GM19351 (cell line): ENCODE data around the gene PMEPA1.

ENCODE experiments used
- ATAC-seq: cut with Tn5 transposase; IDR thresholded peaks from one replicate; pipeline ENCODE4 v1.9.1; 2021; ENCODE audit warnings: mild to moderate bottlenecking, moderate library complexity; ENCODE audit not compliant: unreplicated experiment

Gene PMEPA1

DNA sequence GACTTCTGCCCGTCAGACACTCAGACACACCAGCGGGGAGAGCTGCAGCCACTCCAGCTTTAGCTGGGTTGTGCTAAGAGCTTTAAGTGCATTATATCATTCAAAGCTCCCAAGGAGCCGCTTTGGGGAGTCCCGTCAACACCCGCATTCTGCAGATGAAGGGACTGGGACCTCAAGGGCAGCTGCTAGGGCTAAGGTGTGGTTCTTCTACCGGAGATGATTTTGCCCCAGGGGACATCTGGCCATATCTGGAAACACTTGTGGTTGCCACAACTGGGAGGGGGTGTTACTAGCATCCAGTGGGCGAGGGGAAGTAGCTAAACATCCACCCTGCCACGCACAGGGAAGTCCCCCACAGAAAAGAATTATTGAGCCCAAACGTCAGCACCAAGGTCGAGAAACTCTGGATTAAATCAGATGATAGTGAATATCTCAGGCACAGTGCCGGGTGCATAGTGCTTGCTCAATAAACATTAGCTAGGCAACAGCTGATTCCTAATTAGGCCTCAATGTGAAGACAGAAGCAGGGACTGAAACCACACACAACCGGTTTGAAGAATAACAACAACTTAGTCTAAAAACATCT, 29.6 kb downstream of the PMEPA1 start:
- ATAC-seq, result peak; percentile 65

DNA sequence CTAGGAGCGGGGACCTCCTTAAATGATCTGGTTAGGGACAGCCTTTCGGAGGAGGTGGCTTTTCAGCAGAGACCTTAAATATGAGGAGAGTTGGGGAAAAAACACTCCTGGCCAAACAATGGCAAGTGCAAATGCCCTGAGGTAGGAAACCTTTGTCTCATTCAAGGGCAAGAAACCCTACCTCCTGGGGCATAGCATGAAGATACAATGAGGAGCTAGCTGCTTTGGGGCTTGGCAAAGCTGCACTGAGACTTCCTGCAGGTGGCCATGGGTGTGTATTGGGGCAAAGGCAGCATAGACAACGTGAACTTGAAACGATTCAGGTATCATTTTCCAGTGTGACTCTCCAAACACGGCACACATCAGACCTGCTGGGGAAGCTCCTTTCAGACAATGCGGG, 30.7 kb downstream of the PMEPA1 start:
- ATAC-seq, result no peak

DNA sequence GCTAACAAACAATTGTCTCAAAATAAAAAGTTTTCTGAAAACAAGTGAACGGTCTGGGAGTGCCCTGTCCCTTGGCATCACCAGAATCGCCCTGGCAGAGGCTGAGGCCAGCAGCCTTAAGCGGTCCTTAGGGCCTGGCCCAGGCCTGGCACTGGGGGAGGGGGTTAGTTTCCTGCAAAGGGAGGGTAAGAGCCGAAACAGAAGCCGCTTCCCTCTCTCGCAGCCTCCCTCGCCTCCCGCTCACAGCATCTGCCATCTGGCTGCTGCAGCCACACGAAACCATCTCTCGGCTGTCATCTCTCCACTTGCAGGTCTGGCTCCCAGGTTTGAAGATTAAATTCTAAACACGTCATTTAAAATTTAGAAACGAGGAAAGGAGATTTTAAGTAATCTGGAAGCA, 31.5 kb downstream of the PMEPA1 start:
- no peak for ATAC-seq

DNA sequence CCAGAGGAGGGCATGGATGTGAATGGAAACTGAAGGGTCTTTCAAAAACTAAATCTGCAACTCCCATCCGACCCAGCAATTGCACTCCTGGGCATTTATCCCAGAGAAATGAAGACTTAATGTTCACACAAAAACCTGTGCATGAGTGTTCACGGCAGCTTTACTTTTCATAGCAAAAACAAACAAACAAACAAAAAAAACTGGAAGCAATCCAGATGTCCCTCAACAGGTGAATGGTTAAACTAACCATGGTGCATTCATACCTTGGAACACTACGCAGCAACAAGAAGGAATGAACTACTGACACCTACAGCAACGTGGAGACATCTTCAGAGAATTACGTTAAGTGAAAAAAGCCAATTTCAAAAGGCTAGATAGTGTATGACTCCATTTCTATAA, 32.2 kb downstream of the PMEPA1 start:
- ATAC-seq, result no peak

DNA sequence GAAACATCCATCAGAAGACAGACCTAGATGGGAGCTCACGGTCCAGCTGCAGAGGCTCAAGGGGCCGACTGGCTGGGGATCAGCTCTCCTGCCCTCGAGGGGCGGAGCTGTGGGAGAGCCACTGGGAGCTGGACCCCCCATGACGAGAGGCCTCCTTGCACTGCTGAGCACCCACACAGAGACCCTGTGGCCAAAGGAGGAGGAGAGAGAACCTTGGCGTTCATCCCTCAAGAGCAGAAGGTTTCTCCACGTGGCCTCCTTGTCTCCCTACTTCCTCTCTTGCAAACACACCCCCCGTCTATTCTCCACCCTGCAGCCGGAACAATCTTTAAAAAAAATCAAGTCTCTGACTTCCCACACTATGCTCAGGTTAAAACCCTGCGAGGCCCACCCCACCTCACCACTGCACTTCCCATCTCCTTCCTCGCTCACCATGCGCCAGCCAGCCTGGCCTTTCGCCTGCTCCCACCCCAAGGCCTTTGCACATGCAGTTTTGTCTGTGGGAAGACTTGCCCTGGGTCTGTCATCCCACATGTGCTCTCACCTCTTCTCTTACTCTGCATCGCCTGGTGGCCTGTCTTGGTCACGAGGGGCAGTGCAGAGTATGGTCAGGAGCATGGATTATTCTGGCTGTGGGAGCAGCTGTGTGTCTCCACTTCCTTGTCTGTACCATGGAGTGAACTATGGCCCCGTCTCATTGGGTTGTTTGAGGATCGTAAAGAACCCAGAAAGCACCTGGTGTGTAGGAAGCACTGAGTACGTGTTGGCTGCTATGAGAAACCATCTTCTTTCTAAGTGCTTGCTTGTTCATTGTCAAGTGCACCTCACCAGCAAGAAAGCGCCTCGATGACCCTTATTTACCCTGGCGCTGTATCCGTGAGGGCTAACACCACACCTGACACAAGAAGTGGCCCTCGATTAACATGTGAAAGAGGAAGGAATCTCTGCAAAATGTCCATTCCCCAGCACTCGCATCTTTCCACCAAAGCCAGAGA, 32.9 kb downstream of the PMEPA1 start:
- no peak for ATAC-seq

DNA sequence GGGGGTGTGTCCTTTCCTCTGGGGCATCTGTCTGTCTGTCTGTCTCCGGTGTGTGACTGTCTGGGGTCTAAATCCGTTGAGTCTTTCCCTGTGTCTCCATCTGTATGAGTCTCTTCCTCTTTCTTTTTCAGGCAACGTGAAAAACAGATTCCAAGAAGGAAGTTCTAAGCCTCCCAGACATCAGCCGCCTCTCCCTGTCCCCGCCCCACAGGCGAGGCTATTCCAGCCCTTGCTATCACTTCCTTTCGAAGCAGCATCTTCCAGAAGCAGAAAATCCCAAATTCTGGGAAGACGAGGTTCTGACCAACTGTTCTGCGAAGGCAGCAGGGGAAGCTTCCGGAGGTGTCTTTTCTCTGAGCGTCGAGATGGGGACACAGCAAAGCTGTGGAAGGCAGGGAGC, 34.0 kb downstream of the PMEPA1 start:
- ATAC-seq, result no peak

DNA sequence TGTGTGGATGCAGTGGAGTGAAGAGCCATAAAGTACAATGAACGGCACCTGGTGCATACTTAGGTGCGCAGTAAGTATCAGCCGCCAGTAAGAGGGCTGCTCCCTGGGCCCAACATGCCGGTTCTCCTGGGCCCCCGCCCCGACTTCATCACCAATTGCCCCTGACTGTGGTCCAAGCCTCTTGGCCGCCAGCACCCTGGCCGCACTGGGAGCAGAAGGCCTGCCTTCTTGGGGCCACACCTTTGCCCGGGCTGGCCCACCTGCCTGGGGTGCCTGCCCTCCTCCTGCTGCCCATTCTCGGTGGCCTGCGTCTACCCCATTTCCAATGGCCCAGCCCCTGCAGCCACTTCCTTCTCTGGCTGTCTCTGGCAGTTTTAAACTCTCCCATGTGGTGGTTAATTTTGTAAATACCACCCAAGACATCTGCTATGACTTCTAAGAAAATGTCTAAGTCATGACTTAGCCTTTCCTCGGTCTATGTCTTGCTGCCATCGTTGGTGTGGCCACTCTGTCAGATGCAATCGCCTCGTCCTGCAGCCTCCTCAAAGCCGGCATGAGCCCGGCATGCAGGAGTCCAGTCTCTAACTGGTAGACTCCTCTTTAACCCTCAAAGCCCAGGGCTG, 36.8 kb downstream of the PMEPA1 start:
- ATAC-seq, result no peak

DNA sequence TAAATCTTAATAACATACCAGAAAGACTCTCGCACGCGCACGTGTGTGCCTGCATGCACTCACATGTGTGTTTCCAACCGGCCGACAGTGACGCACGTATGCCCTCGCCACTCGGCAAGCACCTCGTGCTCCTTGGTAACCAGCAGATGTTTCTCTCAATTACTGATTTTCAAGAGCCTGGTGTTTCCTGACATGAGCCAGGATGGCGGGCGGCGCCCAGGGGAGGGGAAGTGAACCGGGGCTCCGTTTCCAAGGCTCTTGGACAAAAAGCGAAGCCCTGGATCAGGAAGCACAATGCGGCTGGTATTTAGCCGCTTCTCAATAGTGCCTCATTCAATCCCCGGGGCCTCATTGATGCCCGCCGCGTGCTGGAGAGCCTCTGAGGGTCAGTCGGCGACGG, 37.7 kb downstream of the PMEPA1 start:
- no peak for ATAC-seq

DNA sequence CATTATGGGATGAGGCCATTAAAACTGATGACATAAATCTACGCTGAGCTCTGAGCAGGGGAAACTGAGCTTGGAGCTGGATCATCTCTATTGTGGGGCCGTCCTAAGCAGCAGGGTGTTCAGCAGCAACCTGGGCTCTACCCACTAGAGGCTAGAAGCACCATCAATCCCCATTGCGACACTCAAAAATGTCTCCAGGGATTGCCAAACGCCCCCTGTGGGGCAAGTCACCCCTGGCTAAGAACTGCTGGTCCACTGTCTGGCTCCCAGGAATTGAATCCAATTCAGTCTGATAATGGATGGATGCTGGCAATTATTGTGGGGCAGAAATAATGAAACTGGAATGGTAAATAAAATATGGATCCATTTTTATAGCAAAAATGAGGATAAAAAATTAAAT, 38.2 kb downstream of the PMEPA1 start:
- ATAC-seq, result no peak

DNA sequence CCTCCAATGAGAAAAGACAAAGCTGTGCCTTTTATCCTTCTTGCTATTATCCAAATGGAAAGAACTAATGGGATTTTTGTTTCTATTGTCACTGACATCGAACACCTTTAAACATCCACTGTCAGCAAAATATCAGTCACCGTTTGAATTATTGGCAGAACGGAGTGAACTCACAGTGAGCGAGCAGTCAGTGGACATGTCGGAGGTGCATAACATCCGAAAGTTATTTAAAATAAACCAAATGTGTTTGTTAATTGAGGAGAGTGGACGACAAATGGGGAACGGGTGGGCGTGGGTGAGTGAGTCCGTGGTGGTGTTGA, 38.8 kb downstream of the PMEPA1 start:
- ATAC-seq, result no peak

DNA sequence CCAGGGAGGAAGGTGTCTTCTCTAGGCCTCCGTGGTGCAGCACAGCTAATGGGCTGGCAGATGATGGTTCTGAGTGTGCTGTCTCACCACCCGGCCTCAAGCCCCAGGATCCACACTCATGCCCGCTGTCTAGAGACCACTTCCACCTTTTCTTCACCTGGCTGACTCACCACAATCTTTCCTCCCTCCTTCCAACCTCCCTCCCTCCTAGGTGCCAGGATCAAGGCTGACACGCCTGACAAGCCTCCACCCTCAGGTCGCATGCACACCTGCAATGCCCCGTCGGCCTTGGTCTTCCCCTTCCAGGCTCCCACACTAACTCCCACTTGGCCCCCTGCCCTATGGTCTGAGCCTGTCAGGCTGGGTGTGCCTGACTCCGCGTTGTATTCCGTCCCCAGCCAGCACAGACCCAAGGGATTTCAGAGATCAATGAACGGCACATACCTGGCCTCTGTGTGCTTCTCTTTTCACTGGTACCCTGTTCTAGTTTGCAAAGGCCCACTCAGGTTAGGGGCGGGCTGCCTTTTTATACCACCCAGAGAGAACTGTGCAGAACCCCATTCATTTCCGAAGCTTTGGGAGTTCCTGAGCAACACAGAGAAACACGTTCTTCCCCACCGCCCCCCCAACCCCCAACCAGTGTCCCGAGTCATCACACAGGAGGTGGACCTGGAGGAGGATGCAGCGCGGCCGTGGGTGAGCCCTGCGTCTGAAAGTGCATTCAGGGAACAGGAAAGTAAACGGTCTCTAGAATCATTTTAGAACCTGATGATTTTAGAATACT, 39.3 kb downstream of the PMEPA1 start:
- no peak for ATAC-seq

DNA sequence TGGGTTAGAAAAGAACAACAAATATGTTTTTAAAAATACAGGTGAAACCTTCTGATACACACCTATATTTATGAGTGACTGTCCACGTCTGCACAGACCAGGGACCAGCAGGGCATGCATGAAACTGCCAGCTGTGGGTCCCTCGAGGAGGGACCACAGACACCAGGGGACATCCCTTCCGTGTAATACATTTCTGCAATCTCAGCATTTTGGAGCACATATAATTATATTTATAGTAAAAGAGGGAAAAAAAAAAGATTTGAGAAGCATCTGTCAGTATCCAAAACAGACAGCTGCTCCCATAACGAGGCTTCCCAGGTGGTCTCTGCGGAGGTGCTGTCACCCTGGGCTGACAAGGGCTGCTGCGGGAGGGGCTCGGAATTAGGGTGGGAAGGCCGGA, 40.2 kb downstream of the PMEPA1 start:
- no peak for ATAC-seq

DNA sequence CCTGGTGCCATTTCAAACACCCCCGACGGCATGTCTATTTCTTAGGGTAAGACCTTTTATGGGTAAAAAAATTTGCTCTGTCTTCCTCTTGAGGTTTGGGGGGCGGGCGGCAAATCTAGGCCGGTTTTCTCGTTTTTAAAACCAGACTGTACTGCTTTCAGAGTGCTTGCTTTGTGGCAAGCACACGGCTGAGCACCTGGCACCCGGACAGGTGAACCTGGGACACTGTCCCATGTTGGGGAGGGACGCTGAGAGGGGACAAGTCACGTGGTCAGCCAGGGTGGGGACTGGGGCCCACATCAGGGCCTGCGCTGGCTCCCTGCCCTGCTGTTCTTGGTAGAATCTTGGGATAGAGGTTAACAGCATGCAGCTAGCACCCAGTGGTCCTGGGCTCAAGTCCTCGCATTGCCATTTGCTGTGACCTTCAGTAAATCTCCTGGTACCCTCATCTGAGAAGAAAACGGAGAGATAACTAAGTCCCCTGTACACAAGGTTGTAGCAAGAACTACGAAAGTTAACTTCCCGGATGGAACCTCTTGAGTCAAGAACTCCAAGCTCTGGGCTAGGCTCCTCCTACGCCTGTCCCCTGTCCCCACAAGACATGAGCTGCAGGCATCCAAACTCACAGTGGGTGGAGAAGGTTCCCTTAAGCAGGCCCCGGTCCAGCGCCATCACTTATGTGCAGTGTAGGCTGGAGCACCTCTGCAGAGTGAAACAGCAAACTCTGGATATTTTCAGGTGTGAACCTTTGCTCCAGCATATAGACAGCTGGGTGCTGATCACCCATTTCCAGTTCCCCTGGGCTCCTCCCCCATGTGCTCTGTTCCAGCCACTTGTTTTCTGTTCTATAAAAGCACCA, 41.7 kb downstream of the PMEPA1 start:
- no peak for ATAC-seq

DNA sequence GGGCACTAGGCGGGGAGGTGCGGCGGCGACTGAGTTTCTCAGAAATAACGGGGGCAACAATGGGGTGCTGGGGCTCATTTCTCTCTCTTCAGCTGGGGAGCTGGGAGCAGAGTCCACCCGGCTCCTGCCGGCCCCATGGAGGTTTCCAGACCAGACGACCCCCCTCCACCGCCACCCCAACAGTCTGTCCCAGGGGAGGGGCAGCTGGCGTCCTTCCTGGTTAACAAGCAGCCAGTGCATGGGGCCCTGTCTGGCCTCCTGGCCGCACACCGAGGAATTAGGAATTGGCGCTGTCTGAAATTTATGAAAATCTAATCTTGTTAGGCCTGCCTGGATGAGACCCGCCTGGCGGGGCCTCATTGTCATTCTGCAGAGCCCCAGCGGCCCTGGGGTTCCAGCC, 42.4 kb downstream of the PMEPA1 start:
- ATAC-seq, result no peak

DNA sequence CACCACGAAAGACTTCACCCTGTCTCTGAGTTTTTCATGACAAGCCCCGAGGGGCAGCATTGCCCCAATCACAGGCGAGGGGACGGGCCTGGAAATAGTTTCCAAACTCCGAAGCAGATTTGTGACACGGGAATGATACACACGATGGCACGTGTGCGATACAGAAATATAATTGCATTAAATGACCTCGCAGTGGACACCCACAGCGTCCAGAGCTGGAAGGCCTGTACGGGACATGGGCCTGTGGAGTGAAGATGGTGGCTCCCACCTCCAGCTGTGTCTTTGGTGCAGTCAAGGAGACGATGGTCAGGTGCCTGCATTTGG, 43.0 kb downstream of the PMEPA1 start:
- no peak for ATAC-seq

DNA sequence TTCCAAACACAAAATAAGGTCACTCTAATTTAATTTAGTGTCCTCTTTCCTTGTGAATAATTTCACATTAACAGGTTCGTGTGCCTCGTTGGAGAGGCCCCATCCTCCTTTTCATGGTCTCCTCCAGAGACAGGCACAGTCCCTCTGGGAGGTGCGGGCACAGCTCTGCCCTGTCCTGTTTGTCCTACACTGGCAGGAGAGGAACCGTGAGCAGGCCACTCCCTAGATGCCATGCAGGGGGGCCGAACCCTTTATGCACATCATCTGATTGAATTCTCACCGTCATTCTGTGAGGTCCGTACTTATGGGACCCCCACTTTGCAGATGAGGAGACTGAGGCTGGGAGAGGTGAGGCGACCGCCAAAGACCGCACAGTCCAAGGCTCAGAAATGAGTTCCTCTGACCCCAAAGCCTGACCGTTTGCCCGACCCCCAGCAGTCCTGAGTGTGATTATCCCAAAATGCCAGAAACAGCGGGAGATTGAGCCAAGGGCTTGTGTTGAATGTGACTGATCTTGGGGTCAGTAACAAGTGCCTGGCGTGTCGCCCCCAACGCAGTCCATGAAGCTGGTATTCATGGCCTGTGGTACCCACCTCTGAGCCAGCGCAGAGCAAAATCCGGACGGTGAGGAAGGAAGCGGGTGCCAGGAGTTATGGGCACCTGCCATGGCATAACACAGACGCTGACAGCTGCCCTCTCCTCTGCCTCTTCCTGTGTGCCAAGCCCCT, 43.5 kb downstream of the PMEPA1 start:
- ATAC-seq, result no peak

DNA sequence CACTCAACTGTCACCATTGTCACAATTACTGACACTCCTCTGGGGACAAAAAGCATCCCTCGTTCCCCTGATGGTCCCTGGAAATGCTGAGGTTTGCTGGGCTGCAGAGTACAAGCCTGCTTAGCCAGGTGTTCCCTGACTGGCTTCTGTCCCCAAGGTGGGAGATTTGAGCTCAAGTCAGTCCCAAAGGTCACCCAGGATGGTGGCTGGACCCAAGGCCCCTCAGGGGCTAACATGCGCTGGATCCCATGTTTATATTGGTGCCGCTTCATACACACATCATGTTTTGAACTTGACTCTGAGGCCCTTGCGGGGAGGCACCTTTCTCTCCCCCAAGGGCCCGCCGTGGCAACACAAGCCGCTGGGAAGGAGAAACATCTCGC, 44.2 kb downstream of the PMEPA1 start:
- ATAC-seq, result no peak

DNA sequence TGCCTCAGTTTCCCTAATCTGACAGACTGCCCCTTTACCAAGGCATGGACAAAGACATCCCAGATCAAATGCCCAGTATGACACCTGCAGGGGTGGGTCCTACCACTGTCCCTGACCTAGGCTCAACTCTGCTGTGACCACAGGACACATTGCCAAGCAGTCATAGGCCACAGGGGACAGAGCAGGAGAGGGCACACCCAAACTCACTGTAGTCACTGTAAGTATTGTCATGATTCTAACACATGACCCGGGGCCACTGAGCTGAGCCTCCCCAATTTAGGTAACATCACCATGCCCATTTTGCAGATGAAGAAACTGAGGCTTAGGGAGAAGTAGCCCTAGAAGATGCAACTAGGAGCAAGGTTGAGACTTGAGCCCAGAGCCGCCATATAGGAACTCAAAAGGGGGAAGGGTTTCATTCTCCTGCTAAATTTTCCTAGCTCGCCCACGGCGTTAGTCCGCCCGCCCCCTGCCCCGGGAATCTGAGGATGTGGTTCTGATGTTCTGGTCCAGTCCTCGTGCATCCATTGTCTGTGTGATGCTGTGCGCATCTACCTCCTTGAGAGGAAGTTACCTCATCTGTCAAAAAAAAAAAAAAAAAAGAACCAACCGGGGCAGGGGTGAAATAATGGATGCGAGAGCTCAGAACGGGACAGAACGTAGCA, 44.8 kb downstream of the PMEPA1 start:
- no peak for ATAC-seq

DNA sequence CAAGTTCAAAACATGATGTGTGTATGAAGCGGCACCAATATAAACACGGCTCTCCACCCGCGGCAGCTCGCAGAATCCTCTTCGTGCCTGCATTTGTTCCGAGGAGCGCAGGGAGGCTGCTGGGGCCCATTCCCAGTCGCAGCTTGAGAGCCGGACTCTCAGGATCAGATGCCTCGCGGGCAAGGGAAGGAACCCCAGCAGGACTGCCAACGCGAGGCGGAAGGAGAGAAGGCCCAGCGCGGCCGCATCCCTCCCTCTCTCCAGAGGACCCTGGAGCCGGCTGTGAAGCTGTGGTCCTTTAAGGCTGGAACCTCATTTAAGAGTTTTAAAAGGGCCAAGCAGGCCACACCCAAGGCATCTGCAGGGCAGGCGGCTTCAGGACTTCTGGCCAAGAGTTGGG, 45.3 kb downstream of the PMEPA1 start:
- no peak for ATAC-seq
